Measurements from ENCODE around the gene OTUD1.

The OTUD1 gene

DNA sequence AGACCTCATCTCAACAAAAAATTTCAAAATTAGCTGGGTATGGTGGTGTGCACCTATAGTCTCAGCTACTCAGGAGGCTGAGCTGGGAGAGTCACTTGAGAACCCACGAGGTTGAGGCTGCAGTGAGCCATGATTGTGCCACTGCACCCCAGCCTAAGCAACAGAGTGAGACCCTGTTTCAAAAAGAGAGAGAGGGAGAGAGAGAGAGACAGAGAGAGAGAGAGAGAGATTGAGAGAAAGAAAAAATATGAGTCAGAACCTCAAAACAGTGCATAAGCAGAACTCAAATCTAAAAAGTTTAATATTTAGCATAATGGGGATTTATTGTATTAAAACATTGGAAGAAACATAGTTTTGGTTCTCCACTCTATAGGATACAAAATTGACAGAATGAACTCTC, 17.5 kb upstream of the OTUD1 start:
- DNase-seq (ENCODE audit: low spot score) = no peak

DNA sequence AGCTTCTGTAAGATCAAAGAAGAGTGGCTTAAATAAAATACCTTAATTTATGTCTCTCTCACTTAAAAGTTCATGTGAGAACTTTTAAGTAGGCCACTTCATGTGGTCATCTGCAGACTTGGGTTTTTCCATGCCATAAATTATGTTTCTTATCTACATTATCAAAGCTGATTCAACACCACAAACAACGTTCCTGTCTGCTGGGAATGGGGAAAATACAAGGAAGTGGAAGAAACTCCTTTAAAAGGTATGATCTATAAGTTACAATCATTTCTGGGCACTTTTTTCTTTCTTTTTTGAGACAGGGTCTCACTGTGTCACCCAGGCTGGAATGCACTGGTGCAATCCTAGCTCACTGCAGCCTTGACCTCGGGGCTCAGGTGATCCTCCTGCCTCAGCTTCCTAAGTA, 16.9 kb upstream of the OTUD1 start:
- no peak for DNase-seq (ENCODE audit: low spot score)

DNA sequence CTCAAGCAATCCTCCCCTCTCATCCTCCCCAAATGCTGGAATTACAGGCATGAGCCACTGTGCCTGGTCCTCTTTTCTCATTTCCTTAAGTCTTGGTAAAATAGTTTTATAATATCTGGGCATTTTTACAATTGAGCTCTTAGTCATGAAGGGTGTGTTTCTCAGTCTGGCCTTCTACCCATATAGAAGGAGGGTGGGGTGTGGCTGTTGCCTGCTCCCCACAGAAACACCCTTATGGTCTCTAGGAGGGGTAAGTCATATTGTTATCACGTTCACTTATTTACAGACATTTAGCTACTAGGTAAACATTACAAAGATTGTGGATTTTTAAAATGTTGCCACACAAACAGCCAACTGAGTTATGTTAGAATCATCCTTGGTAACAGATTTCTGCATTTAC, 6.7 kb upstream of the OTUD1 start:
- no peak for DNase-seq (ENCODE audit: low spot score)

DNA sequence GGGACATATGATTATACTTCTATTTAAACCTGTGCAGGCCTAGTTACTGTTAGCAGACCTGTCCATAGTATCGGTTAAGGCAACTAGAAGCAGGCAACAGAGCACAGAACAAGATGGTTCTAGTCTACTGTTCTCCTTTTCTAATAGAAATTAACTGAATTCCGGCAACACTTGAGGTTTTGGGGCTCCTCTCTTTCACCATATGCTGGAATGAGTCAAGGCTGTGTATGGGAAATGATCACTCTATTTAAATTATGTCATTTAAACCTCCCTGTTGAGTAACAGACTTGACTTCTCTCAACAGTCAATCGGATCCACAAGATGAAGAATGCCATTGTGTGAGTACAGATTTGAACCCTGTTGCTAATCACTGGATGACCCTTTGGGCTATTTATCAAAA, 6.2 kb upstream of the OTUD1 start:
- no peak for DNase-seq (ENCODE audit: low spot score)

DNA sequence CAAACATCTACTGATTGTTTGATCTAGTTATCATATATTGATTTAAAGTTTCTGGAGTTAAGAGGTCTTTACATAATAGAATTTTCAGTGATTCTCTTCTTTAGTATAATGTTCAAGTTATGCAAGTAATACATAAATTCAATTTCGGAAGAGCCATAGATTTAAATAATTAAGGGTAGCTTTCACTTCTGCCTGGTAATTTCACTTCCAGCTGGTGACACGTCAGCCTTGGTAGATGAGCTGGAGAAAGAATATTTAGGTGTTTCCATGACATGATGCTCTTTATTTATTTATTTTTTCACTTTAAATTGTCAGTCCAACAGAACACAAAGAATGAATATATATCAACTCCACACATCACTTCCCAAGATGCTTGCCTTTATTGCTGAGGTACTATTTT, 5.2 kb upstream of the OTUD1 start:
- DNase-seq (ENCODE audit: low spot score) = no peak

DNA sequence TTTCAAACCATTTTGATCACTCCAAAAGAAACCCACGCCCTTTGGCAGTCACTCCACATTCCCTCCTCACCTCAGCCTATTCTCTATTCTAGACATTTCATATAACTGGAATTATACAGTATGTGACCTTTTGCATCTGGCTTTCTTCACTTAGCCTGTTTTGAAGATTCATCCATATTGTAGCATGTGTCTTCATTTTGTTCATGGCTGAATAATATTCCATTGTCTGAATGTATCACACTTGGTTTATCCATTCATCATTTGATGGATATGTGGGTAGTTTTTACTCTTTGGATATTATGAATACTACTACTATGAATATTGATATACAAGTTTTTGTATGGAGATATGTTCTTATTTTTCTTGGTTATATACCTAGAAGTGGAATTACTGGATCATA, 3.5 kb upstream of the OTUD1 start:
- DNase-seq (ENCODE audit: low spot score) = no peak

DNA sequence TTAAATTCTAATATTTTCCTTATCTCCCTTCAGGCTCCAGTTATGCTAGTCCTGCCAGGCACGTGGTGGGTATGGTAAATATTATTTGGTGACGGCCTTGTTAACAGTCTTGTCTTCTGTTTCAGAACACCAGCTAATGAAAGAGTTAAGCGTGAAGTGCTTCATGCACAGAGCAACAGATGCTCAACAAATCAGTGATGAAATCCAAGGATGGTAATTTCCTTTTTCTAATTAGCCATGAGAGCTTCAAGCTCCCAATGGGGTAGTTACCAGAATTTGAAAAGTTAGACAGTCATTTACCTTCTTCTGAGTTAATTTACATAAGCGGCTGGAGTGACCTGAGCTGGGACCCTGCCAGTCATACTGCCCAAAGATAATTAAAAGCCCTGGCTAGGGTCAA, 1.9 kb upstream of the OTUD1 start:
- DNase-seq (ENCODE audit: low spot score) = no peak

DNA sequence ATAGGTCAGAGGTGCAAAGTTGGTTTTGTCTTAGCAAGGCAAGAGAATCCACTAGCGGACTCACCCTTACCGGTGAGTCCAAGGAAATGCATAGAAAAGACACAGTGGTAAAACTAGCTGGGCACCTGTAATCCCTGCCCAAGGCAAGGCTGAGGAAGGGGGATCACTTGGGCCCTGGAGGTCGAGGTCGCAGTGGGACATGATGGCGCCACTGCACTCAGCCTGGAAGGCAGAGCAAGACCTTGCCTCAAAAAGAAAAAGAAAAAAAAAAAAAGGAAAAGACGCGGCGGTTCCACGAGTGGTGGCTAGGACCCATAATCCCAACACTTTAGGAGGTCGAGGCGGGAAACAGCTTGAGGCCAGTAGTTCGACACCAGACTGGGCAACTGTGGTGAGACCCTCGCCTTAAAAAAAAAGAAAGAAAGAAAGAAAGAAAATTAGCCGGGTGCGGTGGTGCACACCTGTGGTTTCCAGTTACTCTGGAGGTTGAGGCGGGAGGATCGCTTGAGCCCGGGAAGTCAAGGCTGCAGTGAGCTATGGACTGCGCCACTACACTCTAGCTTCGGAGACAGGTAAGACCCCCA, 820 bp upstream of the OTUD1 start:
- no peak for DNase-seq (ENCODE audit: low spot score)

DNA sequence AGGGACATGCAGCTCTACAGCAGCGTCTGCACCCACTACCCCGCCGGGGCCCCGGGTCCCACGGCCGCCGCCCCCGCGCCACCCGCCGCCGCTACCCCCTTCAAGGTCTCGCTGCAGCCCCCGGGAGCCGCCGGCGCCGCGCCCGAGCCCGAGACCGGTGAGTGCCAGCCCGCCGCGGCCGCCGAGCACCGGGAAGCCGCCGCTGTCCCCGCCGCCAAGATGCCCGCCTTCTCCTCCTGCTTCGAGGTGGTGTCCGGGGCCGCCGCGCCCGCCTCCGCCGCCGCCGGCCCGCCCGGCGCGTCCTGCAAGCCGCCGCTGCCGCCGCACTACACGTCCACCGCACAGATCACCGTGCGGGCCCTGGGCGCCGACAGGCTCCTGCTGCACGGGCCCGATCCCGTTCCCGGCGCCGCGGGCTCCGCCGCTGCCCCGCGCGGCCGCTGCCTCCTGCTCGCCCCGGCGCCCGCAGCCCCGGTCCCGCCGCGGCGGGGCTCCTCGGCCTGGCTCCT, 631 bp downstream of the OTUD1 start:
- peak; percentile 53 for DNase-seq (ENCODE audit: low spot score)

DNA sequence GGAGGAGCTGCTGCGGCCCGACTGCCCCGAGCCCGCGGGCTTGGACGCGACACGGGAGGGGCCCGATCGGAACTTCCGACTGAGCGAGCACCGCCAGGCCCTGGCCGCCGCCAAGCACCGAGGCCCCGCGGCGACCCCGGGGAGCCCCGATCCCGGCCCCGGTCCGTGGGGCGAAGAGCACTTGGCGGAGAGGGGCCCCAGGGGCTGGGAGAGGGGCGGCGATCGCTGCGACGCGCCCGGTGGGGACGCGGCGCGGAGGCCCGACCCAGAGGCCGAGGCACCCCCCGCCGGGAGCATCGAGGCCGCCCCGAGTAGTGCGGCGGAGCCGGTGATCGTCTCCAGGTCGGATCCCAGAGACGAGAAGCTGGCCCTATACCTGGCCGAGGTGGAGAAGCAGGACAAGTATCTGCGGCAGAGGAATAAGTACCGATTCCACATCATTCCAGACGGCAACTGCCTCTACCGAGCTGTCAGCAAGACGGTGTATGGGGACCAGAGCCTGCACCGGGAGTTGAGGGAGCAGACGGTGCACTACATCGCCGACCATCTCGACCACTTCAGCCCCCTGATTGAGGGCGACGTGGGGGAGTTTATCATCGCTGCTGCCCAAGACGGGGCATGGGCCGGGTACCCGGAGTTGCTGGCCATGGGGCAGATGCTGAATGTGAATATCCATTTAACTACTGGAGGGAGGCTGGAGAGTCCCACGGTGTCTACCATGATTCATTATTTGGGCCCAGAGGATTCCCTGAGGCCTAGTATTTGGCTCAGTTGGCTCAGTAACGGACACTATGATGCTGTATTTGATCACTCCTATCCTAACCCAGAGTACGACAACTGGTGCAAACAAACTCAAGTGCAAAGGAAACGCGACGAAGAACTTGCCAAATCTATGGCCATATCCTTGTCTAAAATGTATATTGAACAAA, 1.4 kb downstream of the OTUD1 start:
- peak; percentile 56 for DNase-seq (ENCODE audit: low spot score)

DNA sequence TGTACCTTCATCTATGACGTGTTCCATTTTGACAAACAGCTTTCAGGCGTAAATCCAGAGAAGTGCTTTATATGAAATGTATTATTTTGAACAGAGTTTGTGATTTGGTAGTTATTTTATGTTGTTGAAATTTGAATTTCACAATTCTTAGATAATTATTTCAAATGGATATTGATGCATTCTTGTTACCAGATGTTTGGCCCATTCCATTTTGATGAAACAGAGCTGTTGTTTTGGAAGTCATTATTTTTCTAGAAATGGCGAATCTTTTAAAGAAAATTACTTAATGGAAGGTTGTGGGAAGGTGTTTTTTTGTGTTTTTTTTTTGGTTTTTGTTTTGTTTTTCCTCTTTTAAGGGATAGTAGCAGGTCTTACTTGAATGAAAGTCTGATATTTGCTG, 2.4 kb downstream of the OTUD1 start:
- DNase-seq (ENCODE audit: low spot score) = no peak

DNA sequence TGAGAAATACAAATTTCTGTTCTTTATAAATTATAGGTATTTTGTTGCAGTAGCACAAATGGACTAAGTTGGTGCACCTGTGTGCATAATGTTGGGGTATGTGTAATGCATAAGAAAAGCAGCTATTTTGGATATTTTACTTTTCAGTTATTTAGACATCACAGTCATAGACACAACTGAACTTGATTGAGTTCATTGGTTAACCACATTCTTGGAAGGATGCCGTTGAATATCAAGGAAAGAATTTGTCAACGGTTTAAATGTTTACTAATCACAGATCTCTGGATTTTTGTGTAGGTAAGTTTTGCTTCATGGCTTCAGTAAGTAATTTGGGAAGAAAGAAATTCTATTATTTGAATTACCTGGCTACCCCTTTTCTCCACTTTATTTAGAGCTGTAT, 4.1 kb downstream of the OTUD1 start:
- DNase-seq (ENCODE audit: low spot score) = no peak

DNA sequence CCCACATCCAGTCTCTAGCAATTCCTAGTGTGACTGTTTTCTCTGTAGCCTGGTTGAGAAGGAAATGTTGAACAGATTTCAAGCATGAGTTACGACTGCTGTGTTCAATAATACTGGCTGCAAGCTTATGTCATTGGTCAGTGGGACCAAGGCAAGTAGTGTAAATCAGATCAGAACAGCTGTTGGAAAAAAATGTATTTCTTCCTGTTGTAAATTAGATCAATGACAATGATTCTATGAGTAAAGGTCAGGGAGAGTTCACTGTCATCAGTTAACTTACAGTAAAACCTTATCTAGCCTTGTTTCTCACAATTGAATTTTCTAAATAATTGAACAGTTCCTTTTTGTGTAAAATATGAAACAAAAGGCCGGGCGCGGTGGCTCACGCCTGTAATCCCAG, 6.7 kb downstream of the OTUD1 start:
- DNase-seq (ENCODE audit: low spot score) = no peak

DNA sequence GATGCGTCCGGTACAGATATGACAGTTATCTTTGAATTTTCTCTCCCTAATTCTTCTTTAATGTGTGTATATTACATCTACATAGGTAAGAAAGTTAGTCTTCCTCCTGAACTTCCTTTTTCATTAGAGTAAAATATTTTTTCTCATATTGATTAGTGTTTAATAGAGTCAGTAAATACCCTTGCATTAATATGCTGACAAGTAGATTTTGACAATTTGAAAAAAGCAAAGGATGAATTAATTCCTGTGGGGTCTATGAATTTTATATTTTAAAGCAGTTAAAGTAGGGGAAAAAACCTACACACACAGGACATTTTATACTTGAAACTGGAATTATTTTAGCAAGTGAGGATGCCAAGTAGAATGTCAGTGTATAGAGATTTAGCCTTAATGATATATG, 9.4 kb downstream of the OTUD1 start:
- DNase-seq (ENCODE audit: low spot score) = no peak

DNA sequence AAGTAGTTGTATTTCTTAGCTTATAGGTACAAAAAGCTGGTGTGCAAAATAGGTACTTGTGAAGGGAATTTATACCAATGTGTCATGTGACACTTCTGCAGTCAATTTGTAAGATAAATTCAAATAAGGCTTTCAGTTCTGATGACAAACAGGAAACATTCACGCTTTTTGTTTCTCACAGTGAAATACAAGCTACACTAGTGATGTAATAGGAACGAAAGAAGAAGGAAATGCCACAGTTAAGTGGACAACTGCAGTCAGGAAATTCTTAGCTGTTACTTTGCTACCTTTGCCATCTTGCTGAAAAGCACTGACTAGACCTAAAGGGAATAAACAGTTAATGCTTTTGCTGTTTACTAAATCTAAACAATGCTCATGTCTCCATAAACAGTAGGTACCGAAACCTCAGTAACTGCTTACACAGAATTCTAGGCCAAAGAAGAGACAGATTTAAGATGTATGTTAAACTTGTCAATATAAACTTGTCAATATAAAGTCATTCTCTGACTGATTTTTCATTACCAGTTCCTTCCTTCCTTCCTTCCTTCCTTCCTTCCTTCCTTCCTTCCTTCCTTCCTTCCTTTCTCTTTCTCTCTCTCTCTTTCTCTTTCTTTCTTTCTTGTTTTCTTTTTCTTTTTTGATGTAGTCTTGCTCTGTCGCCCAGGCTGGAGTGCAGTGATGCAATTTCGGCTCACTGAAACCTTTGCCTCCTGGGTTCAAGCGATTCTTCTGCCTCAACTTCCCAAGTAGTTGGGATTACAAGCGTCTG, 10.1 kb downstream of the OTUD1 start:
- DNase-seq (ENCODE audit: low spot score) = no peak

DNA sequence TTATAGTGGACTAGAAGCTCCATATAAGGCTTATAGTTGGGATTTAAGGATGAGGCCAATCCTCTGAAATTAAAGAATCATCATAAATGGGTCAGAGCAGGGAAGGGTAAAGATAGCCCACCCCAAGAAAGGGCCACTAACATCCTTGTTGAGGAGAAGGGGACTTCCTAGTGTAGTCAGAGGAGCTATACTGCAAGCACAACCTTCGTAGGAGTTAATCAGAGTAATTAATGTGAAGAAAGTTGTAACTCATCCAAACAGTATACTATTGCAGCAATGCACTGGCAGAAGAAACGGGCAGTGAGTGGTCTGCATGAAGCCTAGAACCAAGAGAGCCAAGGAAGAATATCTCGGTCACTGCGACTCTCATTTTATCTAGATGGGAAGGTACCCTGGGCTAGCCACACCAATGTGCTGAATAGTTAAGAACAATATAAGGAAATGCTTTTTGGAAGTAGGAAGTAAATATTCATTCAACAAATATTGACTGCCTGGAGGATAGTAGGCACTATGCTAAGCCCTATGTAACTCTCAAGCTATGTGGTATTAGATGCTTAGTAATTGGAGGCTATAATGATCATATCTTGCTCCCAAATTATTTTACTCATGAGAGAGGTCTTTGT, 13.3 kb downstream of the OTUD1 start:
- no peak for DNase-seq (ENCODE audit: low spot score)

DNA sequence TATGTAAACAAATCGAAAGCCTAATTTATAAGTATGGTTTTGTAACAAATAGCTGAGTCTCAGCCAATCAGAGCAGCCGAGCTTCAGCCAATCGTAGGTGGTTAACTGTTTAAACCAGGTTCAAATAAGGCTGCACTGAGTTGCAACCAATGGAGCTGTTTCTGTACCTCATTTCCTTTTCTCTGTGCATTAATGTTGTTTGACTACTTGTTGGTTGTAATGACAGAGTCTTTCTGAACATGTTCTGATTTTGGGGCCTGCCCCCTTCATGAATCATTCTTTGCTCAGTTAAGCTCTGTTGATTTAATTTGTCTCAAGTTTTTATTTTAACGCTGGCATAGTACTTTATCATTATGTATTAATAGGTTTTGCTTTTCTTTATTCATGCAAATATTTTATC, 14.6 kb downstream of the OTUD1 start:
- no peak for DNase-seq (ENCODE audit: low spot score)

DNA sequence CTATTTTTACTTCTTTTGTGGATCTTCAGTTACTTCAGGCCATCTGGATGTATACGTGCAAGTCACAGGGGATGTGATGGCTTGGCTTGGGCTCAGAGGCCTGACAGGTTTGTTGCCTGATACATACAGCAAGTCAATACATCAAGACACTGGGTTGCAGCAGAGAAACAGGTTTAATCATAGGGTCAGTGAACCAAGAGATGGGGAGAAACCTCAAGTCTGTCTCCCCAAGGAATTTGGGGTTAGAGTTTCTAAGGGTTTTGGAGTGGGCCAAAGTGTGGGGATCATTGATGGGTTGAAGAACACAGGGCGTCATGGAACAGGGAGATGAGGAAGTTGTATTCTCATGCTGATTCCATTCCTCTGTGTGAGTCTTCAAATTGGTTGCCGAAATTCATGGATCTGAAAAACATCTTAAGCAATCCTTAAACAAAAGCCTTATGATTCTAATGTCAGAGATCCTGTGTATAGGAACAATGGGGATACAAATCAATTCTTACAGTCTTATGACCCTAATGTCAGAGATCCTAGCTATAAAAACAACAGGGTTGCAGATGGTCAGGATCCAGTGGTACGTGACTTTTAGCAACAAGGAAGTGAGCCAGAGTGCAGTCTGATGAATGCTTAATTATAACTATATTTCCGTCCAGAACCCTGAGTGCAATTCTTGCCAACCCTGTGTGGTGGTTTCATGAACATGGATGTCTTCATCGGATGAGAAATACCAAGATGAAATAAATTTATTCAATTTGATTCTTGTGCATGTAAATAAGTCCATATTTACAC, 18.9 kb downstream of the OTUD1 start:
- no peak for DNase-seq (ENCODE audit: low spot score)

DNA sequence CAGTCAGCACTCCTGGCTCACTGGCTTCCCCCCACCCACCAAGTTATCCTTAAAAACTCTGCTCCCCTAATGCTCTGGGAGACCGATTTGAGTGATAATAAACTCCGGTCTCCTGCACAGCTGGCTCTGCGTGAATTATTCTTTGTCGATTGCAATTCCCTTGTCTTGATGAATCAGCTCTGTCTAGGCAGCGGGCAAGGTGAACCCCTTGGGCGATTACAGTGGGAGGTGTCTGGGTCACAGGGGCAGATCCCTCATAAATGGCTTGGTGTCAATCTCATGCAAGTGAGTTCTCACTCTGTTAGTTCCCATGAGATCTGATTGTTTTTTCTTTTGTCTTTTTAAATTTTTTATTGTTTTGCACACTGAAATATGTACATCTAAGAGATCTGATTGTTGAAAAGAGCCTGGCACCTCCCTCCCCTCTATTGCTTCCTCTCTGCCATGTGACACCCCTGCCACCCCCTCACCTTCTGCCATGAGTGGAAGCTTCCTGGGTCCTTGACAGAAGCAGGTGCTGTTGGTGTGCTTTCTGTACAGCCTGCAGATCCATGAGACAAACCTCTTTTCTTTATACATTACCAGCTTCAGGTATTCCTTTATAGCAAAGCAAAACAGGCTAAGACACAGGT, 20.5 kb downstream of the OTUD1 start:
- DNase-seq (ENCODE audit: low spot score) = no peak

DNA sequence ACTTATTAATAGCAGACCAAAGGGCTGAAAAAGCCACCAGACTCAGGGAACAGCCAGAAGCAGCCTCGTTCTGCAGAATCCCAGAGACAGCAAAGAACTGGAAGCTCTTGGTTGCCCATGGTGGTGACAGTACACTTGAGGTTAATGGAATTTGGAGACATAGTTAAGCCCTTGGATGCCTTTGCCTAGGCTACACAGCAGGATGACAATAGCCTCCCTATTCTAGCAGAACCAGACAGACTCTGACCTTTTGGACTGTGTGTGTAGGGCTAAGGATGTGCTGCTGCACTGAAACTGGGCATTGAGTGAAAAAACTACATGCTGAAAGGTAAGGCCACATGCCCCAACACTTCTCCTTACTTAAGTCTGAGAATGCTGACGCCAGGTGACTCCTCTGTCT, 22.7 kb downstream of the OTUD1 start:
- DNase-seq (ENCODE audit: low spot score) = no peak

DNA sequence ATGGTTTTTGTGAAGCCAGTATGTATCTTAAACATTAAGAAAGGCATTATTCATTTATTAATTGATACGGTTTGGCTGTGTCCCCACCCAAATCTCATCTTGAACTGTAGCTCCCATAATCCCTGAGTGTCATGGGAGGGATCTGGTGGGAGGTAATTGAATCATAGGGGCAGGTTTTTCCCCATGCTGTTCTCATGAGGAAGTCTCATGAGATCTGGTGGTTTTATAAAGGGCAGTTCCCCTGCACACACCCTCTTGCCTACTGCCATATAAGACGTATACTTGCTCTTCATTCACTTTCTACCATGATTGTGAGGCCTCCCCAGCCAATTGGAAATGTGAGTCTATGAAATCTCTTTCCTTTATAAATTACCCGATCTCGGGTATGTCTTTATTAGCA, 28.1 kb downstream of the OTUD1 start:
- DNase-seq (ENCODE audit: low spot score) = no peak

Measured in iPS-NIHi11 (cell line).